Lower leg skin (tissue), 3 donors: ENCODE results near the gene DLG2.

ENCODE experiments used
- CTCF ChIP-seq, 3 donors: fragments of 450-650 bp; IDR thresholded peaks; one replicate each; pipeline ENCODE4 v1.5.1; 2016; ENCODE audit warnings: antibody characterized with exemption in 3 of 3, mild to moderate bottlenecking in 3 of 3, moderate library complexity in 2 of 3
- POLR2A ChIP-seq, 2 donors: fragments of 450-650 bp; IDR thresholded peaks; one replicate each; pipeline ENCODE4 v1.6.1; 2016 to 2017; ENCODE audit warnings: antibody characterized with exemption in 2 of 2, mild to moderate bottlenecking in 1 of 2, moderate library complexity in 1 of 2

- TF ChIP-seq CTCF (IDR thresholded peaks at IDR 0.05) = no peak
- TF ChIP-seq POLR2A (IDR thresholded peaks at IDR 0.05) = no peak
These were observed 912.8 kb downstream of the DLG2 start for GRCh38 chr11:84714316-84714780.
